Neural crest cell (in vitro differentiated cells): ENCODE data around the gene TBX15. TPM values are rescaled to one million over a fixed set of nuclear protein-coding genes. Genes with fewer than 3 reads are reported as not detected.
"Not testable (repeated sequence)": the region's sequence is repeated elsewhere in the genome, so short reads cannot be mapped to it uniquely, and the experiment has no call there.

ENCODE experiments used
- DNase-seq: peaks from one replicate; pipeline ENCODE4 v3.0.0; 2021; ENCODE audit warnings: low read depth, mixed read lengths, low spot score
- H3K27ac Mint-ChIP-seq: one replicate; pipeline ENCODE4 v1.8.0; 2021; ENCODE audit warnings: mild to moderate bottlenecking, mixed read lengths; ENCODE audit not compliant: unreplicated experiment
- H3K27me3 Mint-ChIP-seq: 2 replicates; pipeline ENCODE4 v1.8.0; 2021; ENCODE audit warnings: low read depth, mild to moderate bottlenecking, mixed read lengths
- H3K36me3 Mint-ChIP-seq: 2 replicates; pipeline ENCODE4 v1.8.0; 2021; ENCODE audit warnings: low read depth, mild to moderate bottlenecking, mixed read lengths
- H3K4me1 Mint-ChIP-seq: 2 replicates; pipeline ENCODE4 v1.8.0; 2021; ENCODE audit warnings: mixed read lengths
- H3K4me3 Mint-ChIP-seq: one replicate; pipeline ENCODE4 v1.8.0; 2021; ENCODE audit warnings: mild to moderate bottlenecking, mixed read lengths
- H3K9me3 Mint-ChIP-seq: 2 replicates; pipeline ENCODE4 v1.8.0; 2021; ENCODE audit warnings: mixed read lengths
- total RNA-seq: library from RNA; stranded (reverse); gene quantifications from 2 replicates; pipeline ENCODE4 v1.2.1, GENCODE V29; 2021
- TF ChIP-seq, protein P1 (sequence below): fragments of 200-600 bp; sonication (generic); conservative IDR thresholded peaks from 2 replicates; pipeline ENCODE4 v1.5.0; 2021; ENCODE audit warnings: antibody characterized with exemption, mild to moderate bottlenecking

Gene TBX15
- total RNA-seq, 1 donor from 2014 or later: 3.2 TPM

DNA sequence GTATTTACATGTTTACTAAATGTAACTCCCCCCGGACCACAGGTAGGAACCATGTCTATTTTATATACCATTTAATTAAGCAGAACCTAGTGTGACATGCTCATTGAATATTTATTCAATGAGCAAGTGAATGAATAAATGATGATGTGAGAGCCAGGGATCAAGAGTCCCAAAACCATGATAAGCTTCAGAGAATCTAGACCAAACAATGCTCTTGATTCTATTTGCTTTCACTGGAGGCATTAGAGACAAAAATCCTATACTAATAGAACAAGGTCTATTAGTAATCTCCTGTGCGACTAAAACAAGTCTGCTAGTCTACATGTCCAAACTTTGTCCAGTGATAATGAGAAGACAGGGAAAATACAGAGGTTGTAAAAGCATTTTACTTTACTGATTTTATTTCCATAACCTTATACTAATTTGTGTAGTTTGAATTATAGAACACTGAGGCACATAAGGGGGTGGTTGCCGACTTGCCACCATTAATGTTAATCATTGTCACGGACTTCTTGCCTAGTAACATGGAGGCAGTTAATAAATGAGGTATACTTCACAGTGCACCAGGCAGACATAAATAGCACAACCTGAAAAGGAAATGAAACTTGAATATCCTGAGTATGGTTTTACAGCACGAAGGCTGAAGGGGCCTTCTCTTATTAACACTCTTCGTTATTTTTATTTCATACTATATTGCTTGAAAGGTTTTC is 69.8 kb downstream of the TBX15 start:
- no peak overlapping the region for H3K4me3 Mint-ChIP-seq
- TF ChIP-seq, protein P1, sequence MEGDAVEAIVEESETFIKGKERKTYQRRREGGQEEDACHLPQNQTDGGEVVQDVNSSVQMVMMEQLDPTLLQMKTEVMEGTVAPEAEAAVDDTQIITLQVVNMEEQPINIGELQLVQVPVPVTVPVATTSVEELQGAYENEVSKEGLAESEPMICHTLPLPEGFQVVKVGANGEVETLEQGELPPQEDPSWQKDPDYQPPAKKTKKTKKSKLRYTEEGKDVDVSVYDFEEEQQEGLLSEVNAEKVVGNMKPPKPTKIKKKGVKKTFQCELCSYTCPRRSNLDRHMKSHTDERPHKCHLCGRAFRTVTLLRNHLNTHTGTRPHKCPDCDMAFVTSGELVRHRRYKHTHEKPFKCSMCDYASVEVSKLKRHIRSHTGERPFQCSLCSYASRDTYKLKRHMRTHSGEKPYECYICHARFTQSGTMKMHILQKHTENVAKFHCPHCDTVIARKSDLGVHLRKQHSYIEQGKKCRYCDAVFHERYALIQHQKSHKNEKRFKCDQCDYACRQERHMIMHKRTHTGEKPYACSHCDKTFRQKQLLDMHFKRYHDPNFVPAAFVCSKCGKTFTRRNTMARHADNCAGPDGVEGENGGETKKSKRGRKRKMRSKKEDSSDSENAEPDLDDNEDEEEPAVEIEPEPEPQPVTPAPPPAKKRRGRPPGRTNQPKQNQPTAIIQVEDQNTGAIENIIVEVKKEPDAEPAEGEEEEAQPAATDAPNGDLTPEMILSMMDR: no peak

DNA sequence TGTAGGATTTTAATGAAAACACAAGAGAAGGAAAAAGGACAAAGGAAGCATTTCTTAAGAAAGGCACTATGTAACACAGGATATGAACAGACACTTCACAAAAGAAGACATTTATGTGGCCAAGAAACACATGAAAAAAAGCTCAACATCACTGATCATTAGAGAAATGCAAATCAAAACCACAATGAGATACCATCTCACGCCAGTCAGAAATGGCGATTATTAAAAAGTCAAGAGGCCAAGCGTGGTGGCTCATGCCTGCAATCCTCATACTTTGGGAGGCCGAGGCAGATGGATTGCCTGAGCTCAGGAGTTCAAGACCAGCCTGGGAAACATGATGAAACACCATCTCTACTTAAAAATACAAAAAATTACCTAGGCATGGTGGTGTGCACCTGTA is 71.8 kb downstream of the TBX15 start:
- not testable (repeated sequence) for H3K4me1 Mint-ChIP-seq, H3K27ac Mint-ChIP-seq, H3K9me3 Mint-ChIP-seq, H3K27me3 Mint-ChIP-seq, H3K36me3 Mint-ChIP-seq, DNase-seq, H3K4me3 Mint-ChIP-seq

More for the DNA sequence above, 69.8 kb downstream of the TBX15 start:
- no peak overlapping the region for H3K27ac Mint-ChIP-seq
- H3K36me3 Mint-ChIP-seq: no peaks in the 10 kb centered on the region
- no peaks in the 10 kb centered on the region for H3K4me1 Mint-ChIP-seq
- H3K27me3 Mint-ChIP-seq: peaks cover 3% of the 10 kb centered on the region
- no peaks in the 10 kb centered on the region for H3K9me3 Mint-ChIP-seq
- no peak for DNase-seq

DNA sequence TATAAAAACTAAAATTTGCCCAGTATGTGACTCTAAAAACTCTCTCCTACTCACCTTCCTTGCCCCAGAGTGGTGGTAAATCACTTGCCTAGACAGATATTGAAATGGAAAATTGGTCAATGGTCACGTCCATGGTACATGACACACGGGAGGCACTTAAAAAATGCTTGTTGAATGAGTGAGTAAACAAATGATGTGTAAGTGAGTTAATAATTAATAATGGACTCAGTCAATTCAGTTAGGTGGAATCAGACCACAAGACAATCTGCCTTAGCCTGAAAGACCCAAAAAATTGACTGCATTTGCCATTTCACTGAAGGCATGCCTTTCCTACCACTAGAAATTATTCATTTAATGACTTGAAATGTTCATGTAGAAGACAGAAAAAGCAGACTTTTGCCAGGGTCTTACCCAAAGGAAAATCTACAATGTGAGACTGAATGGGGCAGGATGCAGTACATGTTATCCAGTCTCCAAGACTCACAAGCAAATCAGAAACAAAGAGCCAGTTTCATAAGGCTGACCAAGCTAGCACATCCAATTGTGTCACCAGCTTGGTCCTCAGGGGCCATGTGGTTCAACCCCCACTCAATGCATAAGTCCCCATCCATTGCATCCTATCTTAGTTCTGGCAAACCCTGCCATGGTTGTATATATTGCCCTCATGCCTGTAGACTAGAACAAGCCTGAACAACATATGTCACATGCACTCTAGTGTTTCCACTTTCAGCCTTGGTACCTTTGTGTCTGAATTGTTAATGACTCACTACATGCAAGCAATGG is 73.6 kb downstream of the TBX15 start:
- Mint-ChIP-seq H3K27me3 (peaks cover 3% of the 10 kb centered on the region), H3K27ac (no peak overlapping the region), H3K4me1 (no peaks in the 10 kb centered on the region), H3K9me3 (no peaks in the 10 kb centered on the region), H3K36me3 (no peaks in the 10 kb centered on the region), H3K4me3 (no peak overlapping the region)
- TF ChIP-seq, protein P1: no peak
- DNase-seq: no peak

DNA sequence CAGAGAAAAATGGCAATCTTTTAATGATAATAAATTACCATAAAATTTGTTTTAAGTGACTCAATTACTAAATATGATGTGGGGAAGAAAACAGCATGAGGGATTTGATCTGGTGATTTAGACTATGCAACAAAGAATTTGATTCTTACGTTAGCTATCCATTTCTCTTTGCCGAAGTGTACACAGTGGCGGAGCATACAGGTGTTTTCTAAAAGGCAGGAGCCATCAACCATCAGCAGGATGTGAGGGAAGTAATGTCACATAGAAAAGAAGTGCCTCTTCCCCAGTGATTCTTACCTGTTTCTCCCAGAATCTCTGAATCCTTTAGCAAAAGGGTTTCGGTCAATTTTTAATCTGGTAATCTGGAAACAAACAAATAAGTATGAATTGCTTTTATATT is 74.3 kb downstream of the TBX15 start:
- TF ChIP-seq, protein P1: no peak
- H3K36me3 Mint-ChIP-seq: no peaks in the 10 kb centered on the region
- no peak overlapping the region for H3K4me3 Mint-ChIP-seq
- DNase-seq: no peak
- no peaks in the 10 kb centered on the region for H3K9me3 Mint-ChIP-seq
- H3K4me1 Mint-ChIP-seq: no peaks in the 10 kb centered on the region
- H3K27me3 Mint-ChIP-seq: peaks cover 3% of the 10 kb centered on the region
- no peak overlapping the region for H3K27ac Mint-ChIP-seq

DNA sequence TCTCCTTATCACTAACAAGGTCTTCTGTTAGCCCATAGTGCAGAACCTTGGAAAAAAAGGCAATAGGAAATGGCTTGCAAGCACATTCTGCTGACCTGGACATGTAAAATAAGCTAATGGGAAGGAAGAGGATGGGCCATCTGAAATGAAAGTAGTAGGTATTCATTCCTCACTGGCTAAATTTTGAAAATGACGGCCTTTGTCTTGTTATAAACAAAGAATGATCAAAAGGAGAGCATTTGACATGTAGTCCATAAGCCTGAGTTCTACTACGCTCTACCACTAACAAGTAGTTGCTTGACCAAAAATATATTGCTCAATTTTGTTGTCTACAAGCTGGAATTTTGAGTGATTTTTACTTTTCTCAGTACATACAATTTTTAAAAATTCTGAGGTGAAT is 75.6 kb downstream of the TBX15 start:
- DNase-seq: no peak
- Mint-ChIP-seq H3K27me3 (peaks cover 7% of the 10 kb centered on the region), H3K36me3 (no peaks in the 10 kb centered on the region), H3K9me3 (no peaks in the 10 kb centered on the region), H3K4me1 (no peaks in the 10 kb centered on the region), H3K27ac (no peak overlapping the region), H3K4me3 (no peak overlapping the region)
- TF ChIP-seq, protein P1: no peak

DNA sequence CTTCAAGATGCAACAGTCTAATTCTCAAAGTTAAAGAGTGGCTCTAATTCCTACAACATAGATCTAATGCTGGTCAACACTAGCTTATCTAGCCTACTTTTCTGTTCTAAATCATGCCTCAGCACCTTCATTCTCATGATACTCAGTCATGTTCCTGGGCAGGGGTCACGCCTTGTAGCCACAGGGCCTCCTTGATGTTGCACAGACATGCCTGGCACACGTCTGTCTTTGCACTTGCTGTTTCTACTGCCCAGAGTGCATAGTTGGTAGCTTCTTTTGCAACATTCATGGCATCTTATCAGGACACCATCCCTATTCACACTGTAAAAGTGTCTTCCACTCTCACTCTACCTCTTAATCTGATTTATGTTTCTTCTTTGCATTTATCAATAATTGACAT is 76.6 kb downstream of the TBX15 start:
- Mint-ChIP-seq H3K4me1 (no peaks in the 10 kb centered on the region), H3K36me3 (no peaks in the 10 kb centered on the region), H3K4me3 (no peak overlapping the region), H3K27me3 (peaks cover 7% of the 10 kb centered on the region), H3K27ac (no peak overlapping the region), H3K9me3 (no peaks in the 10 kb centered on the region)
- DNase-seq: no peak
- TF ChIP-seq, protein P1: no peak
